ENCODE data around the gene BCL2L13.

DNA sequence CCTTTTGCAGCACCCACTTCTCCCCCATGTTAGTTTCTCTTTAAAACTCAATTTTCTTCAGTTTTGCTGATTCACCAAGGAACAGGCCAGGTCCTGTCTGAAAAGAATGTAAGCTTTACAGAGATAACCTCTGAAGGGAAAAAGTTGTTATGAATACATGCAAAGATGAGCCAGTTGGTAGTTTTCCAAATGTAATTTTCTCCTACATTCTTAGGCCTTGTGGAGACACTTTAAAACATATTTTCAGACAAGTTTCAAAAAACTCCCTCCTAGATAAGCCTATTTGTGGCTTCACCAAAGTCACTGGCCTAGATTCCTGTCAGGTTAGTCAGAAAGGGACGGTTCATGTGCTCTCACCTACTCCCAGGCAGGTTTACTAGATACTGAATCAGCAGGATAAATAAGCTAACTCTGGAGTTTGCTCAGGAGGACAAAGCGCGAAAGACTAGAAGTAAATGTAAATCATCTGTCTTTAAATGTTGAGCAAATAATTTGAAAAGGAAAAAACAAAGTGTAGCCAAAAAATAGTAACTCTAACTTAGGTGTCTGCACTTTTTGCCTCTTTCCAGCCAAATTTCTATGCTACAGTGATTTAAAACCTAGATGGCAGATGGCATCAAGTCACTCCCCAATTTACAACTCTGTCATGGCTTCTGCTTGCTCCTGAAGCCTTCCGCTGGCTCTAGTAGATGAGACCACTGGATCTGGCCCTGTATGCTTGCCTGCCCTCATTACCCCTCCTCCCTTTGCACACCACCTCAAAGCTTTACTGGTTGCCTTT, 5.2 kb upstream of the BCL2L13 start:
- TF ChIP-seq FOXK2 (IDR thresholded peaks at IDR 0.05): no peak
- TF ChIP-seq BHLHE40 (IDR thresholded peaks at IDR 0.05; ENCODE audit: borderline replicate concordance): no peak
- TF ChIP-seq ZNF384 (IDR thresholded peaks at IDR 0.05): no peak
- TF ChIP-seq FOXA1 (IDR thresholded peaks at IDR 0.05): no peak
- TF ChIP-seq, protein P1, sequence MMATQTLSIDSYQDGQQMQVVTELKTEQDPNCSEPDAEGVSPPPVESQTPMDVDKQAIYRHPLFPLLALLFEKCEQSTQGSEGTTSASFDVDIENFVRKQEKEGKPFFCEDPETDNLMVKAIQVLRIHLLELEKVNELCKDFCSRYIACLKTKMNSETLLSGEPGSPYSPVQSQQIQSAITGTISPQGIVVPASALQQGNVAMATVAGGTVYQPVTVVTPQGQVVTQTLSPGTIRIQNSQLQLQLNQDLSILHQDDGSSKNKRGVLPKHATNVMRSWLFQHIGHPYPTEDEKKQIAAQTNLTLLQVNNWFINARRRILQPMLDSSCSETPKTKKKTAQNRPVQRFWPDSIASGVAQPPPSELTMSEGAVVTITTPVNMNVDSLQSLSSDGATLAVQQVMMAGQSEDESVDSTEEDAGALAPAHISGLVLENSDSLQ (IDR thresholded peaks at IDR 0.05): no peak
- no peak for TF ChIP-seq TARDBP (IDR thresholded peaks at IDR 0.05)
- no peak for TF ChIP-seq SP1 (IDR thresholded peaks at IDR 0.05)
- TF ChIP-seq FOXM1 (IDR thresholded peaks at IDR 0.05; ENCODE audit: borderline replicate concordance): no peak
- TF ChIP-seq ARNT (IDR thresholded peaks at IDR 0.05): no peak
- TF ChIP-seq SUZ12 (IDR thresholded peaks at IDR 0.05): no peak
- TF ChIP-seq L3MBTL2 (conservative IDR thresholded peaks at IDR 0.05): no peak
- no peak for TF ChIP-seq NFRKB (IDR thresholded peaks at IDR 0.05)
- no peak for TF ChIP-seq HDGF (IDR thresholded peaks at IDR 0.05; ENCODE audit: borderline replicate concordance)
- no peak for TF ChIP-seq LEF1 (IDR thresholded peaks at IDR 0.05; ENCODE audit: borderline replicate concordance)

Data from HEK293T (cell line).